Measurements from ENCODE around the gene RBMS2. TPM values are rescaled to one million over a fixed set of nuclear protein-coding genes. Genes with fewer than 3 reads are reported as not detected.
A peak's percentile ranks its signal among the peaks of the same experiment; 100 is the strongest.
"Not testable (repeated sequence)": the region's sequence is repeated elsewhere in the genome, so short reads cannot be mapped to it uniquely, and the experiment has no call there.

Gene RBMS2
- total and polyA plus RNA-seq, 2 experiments from 2014 or later: 15.2 to 18.8 TPM

GRCh38 chr12:56488041-56488955 is 33.3 kb upstream of the RBMS2 start, which contains the start of gene GLS2:
Gene GLS2, minus strand, starts transcription at chr12:56488161. Its CDS starts 43 bp downstream, at chr12:56488118.
- H3K27ac ChIP-seq: no peak within 1 kb of the TSS

GRCh38 chr12:56490360-56490759 is 31.3 kb upstream of the RBMS2 start:
- H2AFZ ChIP-seq: no peak overlapping the region
- no peaks in the 10 kb centered on the region for H3K79me2 ChIP-seq
- no peak for TF ChIP-seq EZH2phosphoT487 (IDR thresholded peaks at IDR 0.05; ENCODE audit: low read depth, severe bottlenecking, unreplicated experiment)
- no peak for TF ChIP-seq EZH2 (IDR thresholded peaks at IDR 0.05; ENCODE audit: borderline replicate concordance)
- TF ChIP-seq CTCF (IDR thresholded peaks at IDR 0.05; ENCODE audit: poor library complexity): no peak
- H3K4me1 ChIP-seq (ENCODE audit: insufficient read depth): no peaks in the 10 kb centered on the region
- no peaks in the 10 kb centered on the region for H4K20me1 ChIP-seq (ENCODE audit: insufficient read depth, poor library complexity, severe bottlenecking)
- no peak overlapping the region for H3K4me2 ChIP-seq
- no peaks in the 10 kb centered on the region for H3K36me3 ChIP-seq (replicated peaks; ENCODE audit: insufficient read depth, low read depth)
- no peaks in the 10 kb centered on the region for H3K9me3 ChIP-seq (ENCODE audit: low read depth)
- H3K27ac ChIP-seq: no peak overlapping the region
- H3K4me3 ChIP-seq: no peak overlapping the region
- H3K9me2 ChIP-seq (replicated peaks; ENCODE audit: insufficient read depth): no peaks in the 10 kb centered on the region
- DNase-seq (ENCODE audit: low spot score): no peak
- peaks cover 30% of the 10 kb centered on the region for H3K27me3 ChIP-seq

More at GRCh38 chr12:56488041-56488955, 33.3 kb upstream of the RBMS2 start, which contains the start of gene GLS2:
- 30% methylated on average over 57 of the region's 59 CpGs for WGBS (ENCODE audit: low lambda C conversion rate, missing lambda C conversion rate)
- Histone ChIP-seq H3K4me1 (ENCODE audit: insufficient read depth) (no peaks in the 10 kb centered on the region), H3K4me2 (peak within 1 kb of the TSS; percentile 95), H3K9me2 (replicated peaks; ENCODE audit: insufficient read depth) (no peaks in the 10 kb centered on the region), H3K9me3 (ENCODE audit: low read depth) (no peaks in the 10 kb centered on the region), H3K79me2 (no peaks in the 10 kb centered on the region), H3K27me3 (peaks cover 30% of the 10 kb centered on the region), H4K20me1 (ENCODE audit: insufficient read depth, poor library complexity, severe bottlenecking) (no peaks in the 10 kb centered on the region), H3K36me3 (replicated peaks; ENCODE audit: insufficient read depth, low read depth) (no peaks in the 10 kb centered on the region), H3K4me3 (peak within 1 kb of the TSS; percentile 42), H2AFZ (peak within 1 kb of the TSS; percentile 73)
- peak; percentile 83 for DNase-seq (ENCODE audit: low spot score)
- TF ChIP-seq EZH2phosphoT487 (IDR thresholded peaks at IDR 0.05; ENCODE audit: low read depth, severe bottlenecking, unreplicated experiment) (no peak), EZH2 (IDR thresholded peaks at IDR 0.05; ENCODE audit: borderline replicate concordance) (no peak), CTCF (IDR thresholded peaks at IDR 0.05; ENCODE audit: poor library complexity) (no peak)

GRCh38 chr12:56493409-56494105 is 28.1 kb upstream of the RBMS2 start:
- H3K4me2 ChIP-seq; H3K27ac ChIP-seq; DNase-seq (ENCODE audit: low spot score); H3K4me3 ChIP-seq; H2AFZ ChIP-seq; H4K20me1 ChIP-seq (ENCODE audit: insufficient read depth, poor library complexity, severe bottlenecking); H3K36me3 ChIP-seq (replicated peaks; ENCODE audit: insufficient read depth, low read depth); H3K79me2 ChIP-seq; H3K4me1 ChIP-seq (ENCODE audit: insufficient read depth); H3K9me2 ChIP-seq (replicated peaks; ENCODE audit: insufficient read depth); H3K9me3 ChIP-seq (ENCODE audit: low read depth): not testable (repeated sequence)
- WGBS (ENCODE audit: low lambda C conversion rate, missing lambda C conversion rate): 97% methylated on average over 16 of the region's 31 CpGs
- peaks cover 19% of the 10 kb centered on the region for H3K27me3 ChIP-seq

- H3K27ac ChIP-seq; H4K20me1 ChIP-seq (ENCODE audit: insufficient read depth, poor library complexity, severe bottlenecking); DNase-seq (ENCODE audit: low spot score); H3K9me3 ChIP-seq (ENCODE audit: low read depth); H3K79me2 ChIP-seq; H2AFZ ChIP-seq; H3K4me2 ChIP-seq; H3K9me2 ChIP-seq (replicated peaks; ENCODE audit: insufficient read depth); H3K4me3 ChIP-seq; H3K36me3 ChIP-seq (replicated peaks; ENCODE audit: insufficient read depth, low read depth); H3K4me1 ChIP-seq (ENCODE audit: insufficient read depth): not testable (repeated sequence)
- peaks cover 17% of the 10 kb centered on the region for H3K27me3 ChIP-seq
- WGBS (ENCODE audit: low lambda C conversion rate, missing lambda C conversion rate): no CpG with 5 or more reads among the region's 15 CpGs
Measured at GRCh38 chr12:56494106-56494415, 27.6 kb upstream of the RBMS2 start.

GRCh38 chr12:56494481-56494880 is 27.1 kb upstream of the RBMS2 start:
- H3K4me2 ChIP-seq; H3K4me3 ChIP-seq; H3K27ac ChIP-seq; H2AFZ ChIP-seq; H3K4me1 ChIP-seq (ENCODE audit: insufficient read depth); H3K9me2 ChIP-seq (replicated peaks; ENCODE audit: insufficient read depth); DNase-seq (ENCODE audit: low spot score); H3K36me3 ChIP-seq (replicated peaks; ENCODE audit: insufficient read depth, low read depth); H3K9me3 ChIP-seq (ENCODE audit: low read depth); H4K20me1 ChIP-seq (ENCODE audit: insufficient read depth, poor library complexity, severe bottlenecking); H3K79me2 ChIP-seq: not testable (repeated sequence)
- WGBS (ENCODE audit: low lambda C conversion rate, missing lambda C conversion rate): 100% methylated on average over 3 of the region's 27 CpGs
- H3K27me3 ChIP-seq: peaks cover 13% of the 10 kb centered on the region

All from hepatocyte (in vitro differentiated cells).